NCI-H524 (cell line): ENCODE results near the gene MAST4.
"Not testable (repeated sequence)": the region's sequence is repeated elsewhere in the genome, so short reads cannot be mapped to it uniquely, and the experiment has no call there.

ENCODE experiments used
- DNase-seq, 2 experiments: peaks; one replicate each; lab custom pipeline; 2025; lab: John Stamatoyannopoulos, UW

Gene MAST4

DNA sequence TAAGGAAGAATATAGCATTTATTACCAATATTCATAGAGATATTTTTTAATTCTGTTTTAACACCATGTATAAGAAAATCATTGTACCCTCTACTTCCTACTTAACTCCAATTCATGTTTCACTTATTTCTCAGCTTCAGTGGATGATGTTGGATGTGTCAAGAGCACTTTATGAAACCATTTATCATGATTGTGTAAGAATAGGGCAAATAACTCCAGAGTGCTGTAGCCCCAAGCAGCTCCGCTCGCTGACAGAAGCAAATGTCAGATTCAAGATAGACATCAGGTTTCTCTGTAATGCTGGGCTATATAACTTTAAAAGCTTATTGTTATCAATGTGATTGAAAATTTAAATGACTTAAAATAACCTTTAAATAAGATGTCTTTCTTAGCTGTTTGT lies 50.4 kb downstream of the MAST4 start:
- DNase-seq: no peak

GRCh38 chr5:66647146-66647856 lies 51.1 kb downstream of the MAST4 start:
- no peak for DNase-seq

GRCh38 chr5:66652818-66653217 lies 56.6 kb downstream of the MAST4 start:
- no peak for DNase-seq

DNA sequence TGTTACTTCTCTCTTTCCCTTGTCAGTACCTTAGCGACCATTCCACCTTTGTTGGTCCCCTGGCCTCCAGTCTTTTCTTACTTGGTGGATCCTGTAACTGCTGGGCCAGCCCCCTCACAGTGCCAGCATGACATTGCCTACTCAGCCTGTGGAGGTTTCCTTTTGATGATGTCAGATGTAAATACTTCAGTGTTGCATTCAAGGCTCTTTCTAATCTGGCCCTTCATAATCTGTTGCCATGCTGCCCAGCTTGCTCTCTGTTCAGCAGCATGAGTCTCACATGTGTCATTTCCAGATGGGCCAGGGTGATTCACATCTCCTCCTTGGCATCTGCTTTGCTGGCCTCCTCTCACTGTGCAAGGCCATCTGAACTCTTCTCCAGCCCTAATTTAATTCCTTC lies 57.1 kb downstream of the MAST4 start:
- peak; percentile 45 to 85 for DNase-seq

GRCh38 chr5:66655395-66656324 lies 59.5 kb downstream of the MAST4 start:
- no peak for DNase-seq

DNA sequence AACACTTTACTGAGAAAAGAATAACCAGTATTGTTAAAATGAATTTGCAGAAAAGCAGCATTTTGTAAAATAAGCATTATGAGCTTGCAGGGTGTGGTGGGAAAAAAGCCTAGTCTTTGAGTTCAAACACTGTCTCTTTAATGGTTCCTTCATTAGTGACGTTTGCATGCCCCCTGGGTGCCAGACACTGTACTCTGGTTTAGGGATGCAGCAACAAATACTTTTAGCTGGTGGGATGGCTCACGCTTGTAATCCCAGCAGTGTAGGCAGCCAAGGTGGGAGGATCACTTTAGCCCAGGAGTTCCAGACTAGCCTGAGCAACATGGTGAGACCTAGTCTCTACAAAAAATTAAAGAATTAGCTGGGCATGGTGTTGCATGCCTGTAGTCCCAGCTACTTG lies 62.3 kb downstream of the MAST4 start:
- no peak for DNase-seq

- DNase-seq: no peak
Observed at GRCh38 chr5:66659780-66660179, 63.6 kb downstream of the MAST4 start.

DNA sequence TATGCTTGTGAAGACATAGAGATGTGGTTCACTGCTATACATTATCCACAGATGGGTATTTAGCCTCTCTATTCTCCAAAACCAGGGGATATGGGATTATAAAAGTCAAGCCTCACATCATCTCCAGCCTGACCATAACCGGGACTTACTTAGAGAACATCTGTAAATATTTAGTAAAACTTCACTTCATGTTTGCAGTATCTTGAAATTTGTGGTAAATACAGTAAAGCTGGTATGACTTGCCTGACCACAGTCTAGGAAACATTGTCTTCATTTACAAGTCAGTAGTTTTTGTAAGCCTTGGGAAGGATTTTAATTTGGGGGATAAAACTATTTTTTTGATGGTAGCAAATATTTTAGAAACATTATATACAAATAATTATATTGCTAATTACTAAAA lies 64.2 kb downstream of the MAST4 start:
- no peak for DNase-seq

- DNase-seq: no peak
Observed at GRCh38 chr5:66661149-66661548, 65.0 kb downstream of the MAST4 start.

DNA sequence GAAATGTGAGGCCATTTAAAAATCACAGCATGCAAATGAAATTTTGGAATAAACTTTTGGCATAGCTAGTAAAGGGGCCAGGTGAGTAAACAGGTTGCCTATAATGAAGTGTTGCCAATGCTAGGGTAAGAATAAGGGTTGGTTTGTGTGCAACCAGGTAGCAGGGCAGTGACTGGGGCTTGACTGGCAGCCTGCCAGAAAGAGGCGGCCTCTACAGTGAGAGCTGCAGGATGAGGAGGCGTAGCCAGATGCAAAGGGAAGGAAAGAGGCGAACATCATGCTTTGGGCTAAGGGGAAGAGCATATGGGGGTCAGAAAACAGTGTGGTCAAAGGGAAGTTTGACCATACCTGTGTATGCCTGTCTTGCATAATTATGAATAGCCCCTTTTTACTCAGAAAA lies 70.6 kb downstream of the MAST4 start:
- DNase-seq: peak in 1 of 2 experiments; percentile 10

- no peak for DNase-seq
Observed at GRCh38 chr5:66669086-66669861, 73.1 kb downstream of the MAST4 start.

- no peak for DNase-seq
Observed at GRCh38 chr5:66669862-66670195, 73.6 kb downstream of the MAST4 start.

GRCh38 chr5:66671305-66671704 lies 75.1 kb downstream of the MAST4 start:
- no peak for DNase-seq

GRCh38 chr5:66674802-66675201 lies 78.6 kb downstream of the MAST4 start:
- no peak for DNase-seq

DNA sequence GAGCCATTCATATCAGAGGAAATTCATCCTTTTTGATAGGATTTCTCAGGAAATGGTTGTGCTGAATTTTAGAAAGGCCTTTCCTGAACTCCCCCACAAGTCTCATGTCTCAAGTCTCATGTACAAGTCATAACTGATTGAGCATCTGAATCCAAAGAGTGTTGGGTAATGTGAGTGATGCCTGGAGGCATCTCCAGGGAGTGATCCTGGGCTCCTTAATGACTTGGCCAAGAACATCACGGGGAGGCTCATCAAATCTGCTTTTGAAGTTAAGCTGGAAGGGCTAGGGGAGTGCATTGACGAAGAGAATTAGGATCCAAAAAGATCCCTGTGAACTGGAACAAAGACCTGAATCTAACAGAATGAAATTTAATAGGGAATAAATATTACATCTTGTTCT lies 79.2 kb downstream of the MAST4 start:
- no peak for DNase-seq

DNA sequence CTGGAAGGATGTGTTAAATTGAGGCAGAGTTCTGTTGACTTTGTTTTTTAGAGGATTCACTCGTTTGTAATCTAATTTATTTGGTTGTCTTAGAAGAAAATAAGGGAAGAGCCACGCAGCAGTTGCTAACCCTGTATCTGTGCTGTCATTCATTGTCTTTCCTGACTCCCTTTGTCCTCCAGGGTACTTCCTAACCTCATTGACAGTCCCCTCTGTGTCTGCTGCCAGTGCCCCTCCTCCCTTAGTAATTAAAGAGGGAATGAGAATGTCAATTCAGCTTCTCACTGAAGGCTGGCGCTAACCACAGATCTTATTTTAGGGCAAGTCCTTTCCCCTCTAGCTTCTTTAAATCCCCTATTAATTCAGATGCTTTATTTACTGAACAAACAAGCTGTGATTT lies 84.0 kb downstream of the MAST4 start:
- DNase-seq: no peak

DNA sequence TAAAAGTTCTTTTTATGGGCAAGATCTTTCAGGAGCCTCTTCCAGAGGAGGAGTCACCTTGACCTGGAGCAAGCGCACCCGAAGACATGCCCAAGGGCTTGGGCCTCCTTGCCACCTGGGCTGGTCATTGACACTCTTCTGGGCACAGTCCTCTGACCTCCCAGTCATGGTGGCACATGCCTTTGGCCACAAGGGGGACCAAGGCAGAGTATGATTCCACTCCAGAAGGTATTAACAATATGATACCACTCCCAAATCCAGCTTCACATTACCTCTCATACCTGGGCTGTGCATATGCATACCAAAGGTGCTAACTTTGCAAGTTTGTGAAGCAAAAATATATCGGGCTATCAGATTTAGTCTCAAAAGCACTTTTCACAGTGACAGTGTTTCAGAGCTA lies 84.6 kb downstream of the MAST4 start:
- DNase-seq: peak in 1 of 2 experiments; percentile 4

GRCh38 chr5:66684663-66685062 lies 88.5 kb downstream of the MAST4 start:
- DNase-seq: no peak

DNA sequence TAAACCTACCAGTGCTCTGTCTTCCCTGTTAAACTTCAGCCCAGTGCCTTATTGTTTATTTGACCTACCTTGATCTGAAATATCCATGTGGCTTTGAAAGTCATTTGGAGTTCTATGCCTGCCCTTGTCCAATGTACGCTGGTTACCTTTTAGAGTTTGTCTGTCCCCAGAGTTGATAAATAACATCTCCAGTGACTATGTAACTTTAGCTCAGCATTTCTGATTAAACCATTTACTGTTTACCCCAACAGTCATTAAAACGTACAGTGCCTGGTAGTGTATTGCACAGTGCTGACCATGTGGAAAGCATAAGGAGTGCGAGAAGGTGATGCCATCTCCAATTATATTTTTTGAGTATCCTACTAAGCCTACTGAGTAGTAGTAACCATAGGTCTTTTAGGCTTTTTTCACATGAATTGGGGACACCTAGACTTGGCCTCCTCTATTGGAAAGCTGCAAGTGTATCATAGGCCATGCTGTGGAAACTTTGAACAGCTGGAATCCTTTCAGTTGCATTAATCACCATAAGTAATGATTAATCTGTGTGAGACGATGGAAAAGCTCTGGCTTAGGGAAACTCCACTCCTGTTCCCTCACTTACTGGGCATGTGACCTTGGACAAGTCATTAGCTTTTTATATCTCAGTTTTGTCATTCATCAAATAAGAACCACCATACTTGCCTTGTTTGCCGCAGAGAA lies 93.5 kb downstream of the MAST4 start:
- DNase-seq: no peak

DNA sequence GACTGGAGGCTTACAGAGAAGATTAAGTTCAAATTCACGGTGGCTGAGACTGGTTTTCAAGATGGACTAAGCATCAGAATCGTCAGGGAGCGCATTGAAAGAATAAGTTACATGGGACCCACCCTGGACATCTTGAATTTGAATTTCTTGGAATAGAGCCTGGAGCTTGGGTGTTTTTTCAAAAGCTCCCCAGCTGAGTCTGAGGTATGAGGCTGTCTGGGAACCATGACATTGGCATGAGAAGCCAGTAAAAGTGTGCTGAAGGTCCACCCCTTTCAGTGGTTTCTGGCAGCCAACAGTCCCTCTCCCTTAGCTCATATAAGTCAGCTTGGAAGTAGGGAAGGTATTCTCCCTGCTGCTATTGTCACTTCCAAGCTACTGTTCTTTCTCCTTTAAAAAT lies 97.8 kb downstream of the MAST4 start:
- no peak for DNase-seq

- not testable (repeated sequence) for DNase-seq
Observed at GRCh38 chr5:66695840-66696239, 99.6 kb downstream of the MAST4 start.
